ENCODE measurements around the gene ACSL3.

ACSL3 gene

DNA sequence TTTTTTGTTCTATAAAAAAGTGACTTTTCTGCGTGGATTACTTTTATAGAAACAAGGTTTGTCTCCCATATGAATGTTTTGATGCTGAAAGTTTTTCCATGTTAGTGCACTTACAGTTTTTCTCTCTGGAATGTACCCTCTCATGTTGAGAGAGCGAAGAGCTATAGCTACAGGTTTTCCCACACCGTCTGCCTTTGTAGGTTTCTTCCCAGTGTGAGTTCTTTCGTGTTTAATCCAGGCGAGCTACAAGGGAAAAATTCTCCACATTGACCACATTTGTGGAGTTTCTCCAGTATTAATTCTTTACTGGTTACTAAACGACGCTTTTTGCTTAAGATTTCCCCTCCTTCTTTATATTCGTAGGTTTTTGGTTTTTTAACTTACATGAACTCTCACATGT, 85.1 kb downstream of the ACSL3 start:
- Mint-ChIP-seq H3K27ac (no peak overlapping the region), H3K4me1 (ENCODE audit: low read depth) (peaks cover 11% of the 10 kb centered on the region), H3K4me3 (no peak overlapping the region), H3K36me3 (no peaks in the 10 kb centered on the region), H3K9me3 (ENCODE audit: low read depth) (no peaks in the 10 kb centered on the region), H3K27me3 (no peaks in the 10 kb centered on the region)

DNA sequence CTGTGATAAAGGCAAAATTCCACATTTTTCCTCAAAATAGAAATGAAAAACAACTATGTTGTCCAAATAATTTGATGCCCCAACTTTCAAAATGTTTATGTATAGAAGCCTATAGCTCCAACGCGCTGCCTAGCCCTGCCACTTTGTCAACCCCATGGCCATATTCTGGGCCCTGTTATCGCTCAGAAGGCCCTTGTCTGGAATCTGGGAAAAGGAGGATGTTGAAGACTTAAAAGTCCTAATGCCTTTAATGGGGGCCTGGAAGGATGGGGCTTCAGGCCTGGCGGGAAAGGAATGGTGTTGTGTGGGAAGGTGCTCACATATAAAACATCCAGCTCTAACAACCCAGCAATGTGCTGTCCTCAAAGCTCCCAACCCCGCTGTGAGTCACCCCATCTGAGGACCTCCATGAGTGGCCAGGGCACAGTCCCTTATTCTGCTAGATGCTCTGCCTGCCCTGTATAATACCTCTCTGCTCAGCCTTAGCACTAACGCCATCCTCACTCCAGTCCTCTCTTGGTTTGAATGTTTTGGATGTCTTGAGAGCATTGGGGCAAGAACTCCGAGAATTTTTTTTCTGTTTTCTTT, 86.0 kb downstream of the ACSL3 start:
- H3K4me1 Mint-ChIP-seq (ENCODE audit: low read depth), result peaks cover 11% of the 10 kb centered on the region
- no peaks in the 10 kb centered on the region for H3K27me3 Mint-ChIP-seq
- no peak overlapping the region for H3K27ac Mint-ChIP-seq
- no peak overlapping the region for H3K4me3 Mint-ChIP-seq
- no peaks in the 10 kb centered on the region for H3K36me3 Mint-ChIP-seq
- H3K9me3 Mint-ChIP-seq (ENCODE audit: low read depth), result no peaks in the 10 kb centered on the region

DNA sequence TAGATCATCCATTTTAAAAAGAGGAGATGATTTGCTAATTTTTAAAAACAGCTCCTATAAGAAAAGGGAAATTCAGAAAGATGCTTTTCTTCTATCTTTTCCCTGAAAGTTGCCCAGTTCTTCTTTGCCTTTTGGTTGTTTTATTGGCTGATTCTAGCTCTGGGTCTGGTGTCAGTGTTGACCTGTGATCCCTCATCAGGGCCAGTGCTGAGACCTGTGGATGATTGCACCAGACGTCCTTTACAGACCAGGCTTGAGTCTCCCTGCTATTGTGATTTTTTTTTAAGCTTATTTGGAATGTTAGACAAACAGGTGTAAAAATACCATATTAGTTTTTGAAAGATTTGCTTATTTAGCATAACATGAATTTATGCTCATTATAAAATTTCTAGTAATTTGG, 88.2 kb downstream of the ACSL3 start:
- Mint-ChIP-seq H3K27me3 (peaks cover 2% of the 10 kb centered on the region), H3K36me3 (no peaks in the 10 kb centered on the region), H3K4me3 (no peak overlapping the region), H3K9me3 (ENCODE audit: low read depth) (no peaks in the 10 kb centered on the region), H3K4me1 (ENCODE audit: low read depth) (peaks cover 3% of the 10 kb centered on the region), H3K27ac (no peak overlapping the region)

DNA sequence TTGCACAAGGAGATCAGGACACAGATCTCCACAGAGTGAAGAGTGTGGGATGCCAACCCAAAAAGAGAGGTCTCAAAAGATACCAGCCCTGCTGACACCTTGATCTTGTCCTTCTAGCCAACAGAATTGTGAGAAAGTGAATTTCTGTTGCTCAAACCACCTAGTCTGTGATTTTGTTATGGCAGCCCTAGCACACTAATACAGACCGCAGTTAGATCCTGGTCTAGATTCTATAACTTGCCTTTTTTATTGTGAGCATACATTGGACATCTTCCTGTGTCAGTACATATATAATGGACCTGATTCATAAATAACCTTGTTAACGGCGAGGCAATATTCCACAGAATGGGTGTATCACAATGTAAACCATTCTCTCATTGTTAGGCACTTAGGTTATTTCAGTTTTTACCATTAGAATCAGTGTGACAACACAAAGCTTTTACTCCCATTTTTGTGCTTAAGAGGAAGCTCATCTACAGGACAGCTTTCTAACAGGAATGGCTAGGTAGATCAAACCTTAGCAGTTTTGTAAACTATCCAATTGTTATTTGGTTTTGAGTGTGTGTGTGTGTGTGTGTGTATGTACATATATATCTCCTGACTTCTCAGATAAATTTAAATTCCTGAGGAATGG, 89.0 kb downstream of the ACSL3 start:
- Mint-ChIP-seq H3K4me1 (ENCODE audit: low read depth) (no peaks in the 10 kb centered on the region), H3K9me3 (ENCODE audit: low read depth) (no peaks in the 10 kb centered on the region), H3K4me3 (no peak overlapping the region), H3K36me3 (no peaks in the 10 kb centered on the region), H3K27ac (no peak overlapping the region), H3K27me3 (peaks cover 5% of the 10 kb centered on the region)

DNA sequence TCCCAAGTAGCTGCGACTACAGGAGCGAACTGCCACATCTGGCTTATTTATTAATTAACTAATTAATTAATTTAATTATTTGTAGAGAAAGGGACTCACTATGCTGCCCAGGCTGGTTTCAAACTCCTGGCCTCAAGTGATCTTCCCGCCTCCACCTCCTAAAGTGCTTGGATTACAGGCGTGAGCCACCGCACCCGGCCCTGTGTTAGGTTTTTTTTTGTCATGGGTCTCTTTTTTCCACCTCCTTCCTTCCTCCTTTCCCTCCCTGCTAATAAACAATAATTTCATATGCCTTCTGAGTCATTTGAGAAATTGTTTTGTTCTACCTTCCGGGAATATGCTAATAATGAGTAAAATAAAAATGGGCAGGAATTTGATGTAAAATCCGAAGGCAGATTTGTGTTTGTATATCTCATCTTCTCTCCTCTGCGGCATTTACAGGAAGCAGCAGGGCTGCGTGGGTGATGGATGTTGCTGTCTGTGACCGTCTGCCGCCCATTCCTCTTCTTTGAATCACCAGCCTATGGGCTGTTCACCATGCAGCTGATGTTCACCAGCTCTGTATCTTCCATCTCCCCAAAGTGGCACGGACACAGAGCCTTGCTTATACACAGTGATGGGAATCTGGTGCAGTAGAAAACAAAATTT, 89.9 kb downstream of the ACSL3 start:
- H3K4me3 Mint-ChIP-seq, result no peak overlapping the region
- H3K27ac Mint-ChIP-seq, result no peak overlapping the region
- peaks cover 7% of the 10 kb centered on the region for H3K27me3 Mint-ChIP-seq
- no peaks in the 10 kb centered on the region for H3K9me3 Mint-ChIP-seq (ENCODE audit: low read depth)
- H3K36me3 Mint-ChIP-seq, result no peaks in the 10 kb centered on the region
- no peaks in the 10 kb centered on the region for H3K4me1 Mint-ChIP-seq (ENCODE audit: low read depth)

DNA sequence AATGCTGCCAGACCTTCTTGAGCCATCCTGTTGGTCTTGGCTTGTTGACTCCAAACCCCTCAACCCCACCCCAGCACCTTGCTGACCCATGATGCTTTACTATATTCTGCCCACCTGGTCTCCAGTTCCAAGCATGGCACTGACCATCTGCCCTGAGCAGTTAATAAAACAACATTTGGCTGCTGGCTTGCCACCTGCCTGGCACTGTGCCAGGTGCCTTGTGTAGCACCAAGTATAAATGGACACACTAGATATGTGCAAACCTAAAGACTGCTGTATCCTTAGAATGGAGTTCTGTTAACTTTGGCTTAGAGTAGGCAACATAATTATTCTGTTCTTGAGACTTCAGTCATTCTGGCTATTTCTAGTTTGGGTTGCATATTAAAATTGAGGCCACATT, 91.4 kb downstream of the ACSL3 start:
- no peaks in the 10 kb centered on the region for H3K36me3 Mint-ChIP-seq
- peaks cover 7% of the 10 kb centered on the region for H3K27me3 Mint-ChIP-seq
- H3K9me3 Mint-ChIP-seq (ENCODE audit: low read depth), result no peaks in the 10 kb centered on the region
- H3K4me1 Mint-ChIP-seq (ENCODE audit: low read depth), result no peaks in the 10 kb centered on the region
- H3K4me3 Mint-ChIP-seq, result no peak overlapping the region
- no peak overlapping the region for H3K27ac Mint-ChIP-seq

DNA sequence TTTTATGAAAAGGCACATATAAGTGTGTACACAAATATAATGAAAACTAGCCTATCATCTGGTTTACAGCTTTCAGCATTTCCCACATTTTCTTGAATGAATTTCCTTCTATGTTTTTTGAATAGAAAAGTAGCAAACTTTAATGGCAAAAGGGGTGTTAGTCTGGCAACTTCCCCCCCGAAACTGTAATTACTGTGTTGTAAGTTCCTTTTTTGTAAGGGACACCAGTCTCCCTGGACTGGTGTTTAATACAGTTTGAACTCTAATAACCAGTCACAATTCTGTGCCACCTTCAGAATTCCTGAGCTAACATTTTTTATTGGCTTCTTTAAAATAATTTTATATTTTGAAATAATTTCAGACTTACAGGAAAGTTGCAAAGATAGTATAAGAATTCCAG, 94.2 kb downstream of the ACSL3 start:
- Mint-ChIP-seq H3K27ac (no peak overlapping the region), H3K9me3 (ENCODE audit: low read depth) (no peaks in the 10 kb centered on the region), H3K4me1 (ENCODE audit: low read depth) (no peaks in the 10 kb centered on the region), H3K4me3 (no peak overlapping the region), H3K27me3 (peaks cover 7% of the 10 kb centered on the region), H3K36me3 (no peaks in the 10 kb centered on the region)

DNA sequence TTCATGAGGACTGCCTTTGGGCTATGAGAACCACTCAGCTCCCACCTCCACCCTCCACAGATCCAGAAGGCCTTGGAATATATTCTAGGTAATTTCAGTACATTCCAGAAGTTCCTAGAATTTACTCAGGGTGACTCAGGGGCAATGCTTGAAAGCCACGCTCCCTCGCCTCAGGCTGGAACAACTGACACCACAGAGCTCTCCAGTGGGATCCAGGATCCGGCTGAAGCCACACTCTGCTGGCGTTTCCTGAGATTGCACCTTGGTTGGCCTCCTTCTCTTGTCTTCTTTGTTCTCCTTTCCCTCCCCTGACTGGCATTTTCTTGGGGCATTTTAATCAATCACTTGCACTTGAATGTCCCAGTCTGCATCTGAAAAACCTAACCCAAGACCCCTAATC, 98.5 kb downstream of the ACSL3 start:
- no peak overlapping the region for H3K27ac Mint-ChIP-seq

DNA sequence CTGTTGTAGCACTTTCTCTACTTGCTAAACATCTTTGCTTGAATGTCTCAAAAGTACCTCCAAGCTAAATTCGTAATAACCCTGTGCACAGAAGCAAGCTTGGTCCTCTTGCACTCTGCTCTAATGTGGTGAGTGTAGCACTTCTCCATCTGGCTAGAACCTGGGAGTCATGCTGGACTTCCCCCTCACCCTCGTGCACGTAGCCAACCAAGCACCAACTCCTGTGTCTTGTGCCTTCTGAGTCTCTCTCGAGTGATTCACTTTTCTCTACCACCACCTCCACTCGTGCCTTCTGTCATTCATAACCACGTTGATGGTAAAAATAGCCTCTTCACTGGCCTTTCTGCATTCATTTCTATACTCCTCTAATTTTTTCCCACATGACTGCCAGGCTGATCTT, 99.3 kb downstream of the ACSL3 start:
- H3K27ac Mint-ChIP-seq, result no peak overlapping the region
- H3K36me3 Mint-ChIP-seq, result no peaks in the 10 kb centered on the region
- H3K4me1 Mint-ChIP-seq (ENCODE audit: low read depth), result no peaks in the 10 kb centered on the region
- H3K4me3 Mint-ChIP-seq, result no peak overlapping the region
- H3K9me3 Mint-ChIP-seq (ENCODE audit: low read depth), result no peaks in the 10 kb centered on the region
- peaks cover 11% of the 10 kb centered on the region for H3K27me3 Mint-ChIP-seq

More for the DNA sequence above, 98.5 kb downstream of the ACSL3 start:
- H3K27me3 Mint-ChIP-seq, result peaks cover 11% of the 10 kb centered on the region
- H3K9me3 Mint-ChIP-seq (ENCODE audit: low read depth), result no peaks in the 10 kb centered on the region
- H3K4me1 Mint-ChIP-seq (ENCODE audit: low read depth), result no peaks in the 10 kb centered on the region
- no peak overlapping the region for H3K4me3 Mint-ChIP-seq
- no peaks in the 10 kb centered on the region for H3K36me3 Mint-ChIP-seq

DNA sequence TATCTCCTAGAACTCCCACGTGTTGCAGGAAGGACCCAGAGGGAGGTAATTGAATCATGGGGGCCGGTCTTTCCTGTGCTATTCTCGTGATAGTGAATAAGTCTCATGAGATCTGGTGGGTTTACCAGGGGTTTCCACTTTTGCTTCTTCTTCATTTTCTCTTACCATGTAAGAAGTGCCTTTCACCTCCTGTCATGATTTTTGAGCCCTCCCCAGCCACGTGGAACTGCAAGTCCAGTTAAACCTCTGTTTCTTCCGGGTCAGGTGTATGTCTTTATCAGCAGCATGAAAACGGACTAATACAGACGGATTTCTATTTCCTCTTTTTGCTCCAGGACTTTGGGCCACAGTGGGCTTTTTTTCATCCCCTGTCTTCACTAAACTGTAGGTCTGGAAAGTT, 102.8 kb downstream of the ACSL3 start:
- no peaks in the 10 kb centered on the region for H3K9me3 Mint-ChIP-seq (ENCODE audit: low read depth)
- H3K36me3 Mint-ChIP-seq, result no peaks in the 10 kb centered on the region
- no peak overlapping the region for H3K27ac Mint-ChIP-seq
- no peaks in the 10 kb centered on the region for H3K4me1 Mint-ChIP-seq (ENCODE audit: low read depth)
- peaks cover 9% of the 10 kb centered on the region for H3K27me3 Mint-ChIP-seq
- no peak overlapping the region for H3K4me3 Mint-ChIP-seq

DNA sequence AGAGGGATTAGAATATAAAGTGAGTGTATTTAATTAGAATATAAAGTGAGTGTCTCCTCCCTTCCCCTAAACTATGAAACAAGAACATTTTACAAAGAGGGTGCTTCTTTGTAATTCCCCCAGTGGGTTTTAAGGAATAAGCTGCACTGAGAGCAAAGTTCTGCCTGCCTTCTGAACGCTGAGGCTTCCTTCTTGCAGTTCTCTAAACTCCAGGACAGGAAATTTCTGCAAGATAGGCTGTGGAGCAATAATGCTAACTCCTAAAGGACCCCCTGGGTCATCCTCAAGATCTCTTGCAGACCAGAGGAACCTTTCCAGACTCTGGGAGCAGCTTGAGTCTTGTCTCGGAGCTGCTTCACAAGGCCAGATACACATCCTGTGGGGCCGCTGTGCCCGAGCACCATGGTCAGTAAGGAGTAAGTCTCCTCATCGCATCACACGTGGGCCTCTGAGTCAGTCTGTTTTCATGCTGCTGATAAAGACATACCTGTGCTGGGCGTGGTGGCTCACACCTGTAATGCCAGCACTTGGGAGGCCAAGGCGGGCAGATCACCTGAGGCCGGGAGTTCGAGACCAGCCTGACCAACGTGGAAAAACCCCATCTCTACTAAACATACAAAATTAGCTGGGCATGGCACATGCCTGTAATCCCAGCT, 103.7 kb downstream of the ACSL3 start:
- Mint-ChIP-seq H3K27me3 (peaks cover 9% of the 10 kb centered on the region), H3K27ac (no peak overlapping the region), H3K4me3 (no peak overlapping the region)

DNA sequence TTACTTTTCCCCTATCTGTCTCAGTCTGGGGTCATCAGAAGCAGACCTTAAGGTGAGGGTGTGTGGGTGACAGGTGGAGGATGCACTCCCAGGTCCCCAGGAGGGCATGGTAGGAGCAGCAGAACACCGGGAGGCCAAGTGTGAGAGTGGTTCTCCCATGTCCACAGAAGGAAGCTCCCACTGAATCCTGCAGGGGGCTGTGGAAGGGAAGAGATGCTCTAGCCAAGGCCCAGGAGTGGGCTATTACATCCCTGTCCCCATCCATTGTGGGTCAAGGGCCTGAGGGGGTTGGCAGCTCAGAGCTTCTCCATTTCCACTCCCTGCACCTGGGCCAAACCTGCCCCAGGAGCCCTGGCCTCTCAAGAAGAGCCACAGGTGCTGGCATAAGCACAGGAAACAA, 104.7 kb downstream of the ACSL3 start:
- Mint-ChIP-seq H3K4me1 (ENCODE audit: low read depth) (no peaks in the 10 kb centered on the region), H3K9me3 (ENCODE audit: low read depth) (no peaks in the 10 kb centered on the region), H3K4me3 (no peak overlapping the region), H3K36me3 (no peaks in the 10 kb centered on the region), H3K27me3 (peaks cover 5% of the 10 kb centered on the region), H3K27ac (no peak overlapping the region)

More for the DNA sequence above, 103.7 kb downstream of the ACSL3 start:
- Mint-ChIP-seq H3K4me1 (ENCODE audit: low read depth) (no peaks in the 10 kb centered on the region), H3K9me3 (ENCODE audit: low read depth) (no peaks in the 10 kb centered on the region), H3K36me3 (no peaks in the 10 kb centered on the region)

DNA sequence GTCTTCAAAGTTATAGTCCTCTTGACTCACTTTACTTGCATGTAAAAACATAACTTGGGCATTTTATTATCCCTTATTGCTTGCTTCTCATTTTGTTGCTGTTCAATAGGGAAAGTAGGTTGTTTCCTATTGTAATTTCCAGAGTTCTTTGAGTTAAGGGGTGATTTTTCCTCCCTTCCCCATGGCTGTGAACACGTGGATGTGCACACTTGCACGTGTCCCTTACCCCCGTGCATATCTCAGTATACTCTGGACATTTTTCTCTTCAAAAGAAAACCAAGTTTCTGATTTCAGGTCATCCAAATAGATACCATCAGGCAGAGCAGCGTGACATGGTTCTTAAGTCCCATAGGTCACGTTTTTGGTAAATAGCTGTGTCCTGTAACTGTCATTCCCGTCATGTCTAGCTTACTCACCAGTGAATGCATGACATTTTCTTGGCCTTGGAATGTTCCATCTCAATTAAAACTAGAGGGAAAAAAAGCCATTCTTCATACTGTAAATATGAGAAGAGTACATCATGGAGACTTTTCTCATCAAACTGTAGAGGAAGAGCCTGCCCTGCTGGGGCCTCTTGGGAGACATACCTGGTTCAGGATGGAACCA, 107.8 kb downstream of the ACSL3 start:
- no peaks in the 10 kb centered on the region for H3K9me3 Mint-ChIP-seq (ENCODE audit: low read depth)
- no peaks in the 10 kb centered on the region for H3K36me3 Mint-ChIP-seq
- no peak overlapping the region for H3K27ac Mint-ChIP-seq
- no peaks in the 10 kb centered on the region for H3K4me1 Mint-ChIP-seq (ENCODE audit: low read depth)
- no peaks in the 10 kb centered on the region for H3K27me3 Mint-ChIP-seq
- no peak overlapping the region for H3K4me3 Mint-ChIP-seq

DNA sequence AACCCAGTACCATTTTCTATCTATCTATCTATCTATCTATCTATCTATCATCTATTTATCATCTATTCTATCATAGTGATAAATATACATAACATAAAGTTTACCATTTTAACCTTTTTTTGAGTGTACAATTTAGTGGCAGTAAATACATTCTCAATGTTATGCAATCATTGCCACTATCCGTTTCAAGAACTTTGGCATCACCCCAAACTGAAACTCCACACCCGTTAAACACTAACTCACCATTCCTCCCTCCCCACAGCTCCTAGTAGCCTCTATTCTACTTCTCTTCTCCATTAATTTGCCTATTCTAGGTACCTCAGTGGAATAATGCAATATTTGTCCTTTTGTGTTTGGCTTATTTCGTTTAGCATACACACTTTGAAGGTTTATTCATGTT, 108.7 kb downstream of the ACSL3 start:
- no peaks in the 10 kb centered on the region for H3K9me3 Mint-ChIP-seq (ENCODE audit: low read depth)
- no peak overlapping the region for H3K27ac Mint-ChIP-seq
- no peaks in the 10 kb centered on the region for H3K27me3 Mint-ChIP-seq
- H3K36me3 Mint-ChIP-seq, result no peaks in the 10 kb centered on the region
- H3K4me3 Mint-ChIP-seq, result no peak overlapping the region
- H3K4me1 Mint-ChIP-seq (ENCODE audit: low read depth), result no peaks in the 10 kb centered on the region

DNA sequence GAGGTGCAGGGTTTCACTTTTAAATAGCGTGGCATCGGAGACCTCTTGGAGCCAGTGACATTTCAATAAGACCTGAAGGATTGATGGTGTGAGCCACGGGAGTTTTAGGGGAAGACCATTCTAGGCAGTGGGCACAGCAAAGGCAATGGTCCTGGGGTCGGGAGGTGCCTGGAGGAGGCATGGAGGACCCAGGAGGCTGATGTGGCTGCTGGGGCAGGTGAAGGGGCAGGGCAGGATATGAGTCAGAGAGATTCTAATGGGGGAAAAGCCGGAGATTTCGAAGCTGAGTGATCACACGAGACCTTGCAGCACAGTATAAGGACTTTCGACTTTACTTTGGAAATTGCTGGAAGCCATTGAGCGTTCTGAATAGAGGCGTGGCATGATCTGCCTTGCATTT, 111.6 kb downstream of the ACSL3 start:
- Mint-ChIP-seq H3K36me3 (no peaks in the 10 kb centered on the region), H3K4me1 (ENCODE audit: low read depth) (no peaks in the 10 kb centered on the region)

More for the DNA sequence above, 111.6 kb downstream of the ACSL3 start:
- H3K27ac Mint-ChIP-seq, result no peak overlapping the region
- no peaks in the 10 kb centered on the region for H3K9me3 Mint-ChIP-seq (ENCODE audit: low read depth)
- peaks cover 6% of the 10 kb centered on the region for H3K27me3 Mint-ChIP-seq
- H3K4me3 Mint-ChIP-seq, result no peak overlapping the region
